CD8-positive, alpha-beta memory T cell (primary cell): ENCODE measurements around the gene PREX1. TPM values are rescaled to one million over a fixed set of nuclear protein-coding genes. Genes with fewer than 3 reads are reported as not detected.

Source experiments
- CTCF ChIA-PET: fragments of 350-600 bp; sonication (Branson Sonifier 250); formaldehyde crosslinking; loops from one replicate; lab custom pipeline; 2021; ENCODE audit warnings: antibody characterized with exemption; lab: Charles Lee
- POLR2A ChIA-PET: fragments of 350-600 bp; sonication (Branson Sonifier 250); formaldehyde crosslinking; loops from one replicate; lab custom pipeline; 2021; ENCODE audit warnings: antibody characterized with exemption; lab: Charles Lee
- DNase-seq, 5 donors: peaks; one replicate each; pipeline versions ENCODE4 v3.0.0 to v3.0.0-alpha.2; 2020 to 2022; ENCODE audit warnings: mixed read lengths in 1 of 5
- H3K27ac ChIP-seq: one replicate; pipeline ENCODE4 v1.7.0; 2013; ENCODE audit warnings: low read depth, mild to moderate bottlenecking, low read length, moderate library complexity
- H3K27me3 ChIP-seq: 2 replicates; pipeline ENCODE4 v1.7.0; 2013; ENCODE audit warnings: low read length, mild to moderate bottlenecking; ENCODE audit not compliant: insufficient read depth, poor library complexity, severe bottlenecking
- H3K36me3 ChIP-seq: 2 replicates; pipeline ENCODE4 v1.7.0; 2013; ENCODE audit warnings: mild to moderate bottlenecking, low read length, moderate library complexity; ENCODE audit not compliant: insufficient read depth
- H3K4me1 ChIP-seq: 2 replicates; pipeline ENCODE4 v1.7.0; 2013; ENCODE audit warnings: mild to moderate bottlenecking, low read length, moderate library complexity; ENCODE audit not compliant: insufficient read depth
- H3K4me3 ChIP-seq: 2 replicates; pipeline ENCODE4 v1.7.0; 2013; ENCODE audit warnings: mild to moderate bottlenecking, low read length
- H3K9me3 ChIP-seq: 2 replicates; pipeline ENCODE4 v1.7.0; 2013; ENCODE audit warnings: mild to moderate bottlenecking, low read length
- H3K27ac Mint-ChIP-seq, 8 donors: one replicate each; pipeline ENCODE4 v1.8.0; 2020 to 2021; ENCODE audit warnings: mixed read lengths in 8 of 8, mild to moderate bottlenecking in 6 of 8, inconsistent platforms in 3 of 8, moderate library complexity in 3 of 8
- H3K27me3 Mint-ChIP-seq, 2 donors: one replicate each; pipeline ENCODE4 v1.8.0; 2020 to 2021; ENCODE audit warnings: mixed read lengths in 2 of 2, mild to moderate bottlenecking in 1 of 2, moderate library complexity in 1 of 2
- H3K36me3 Mint-ChIP-seq, 3 donors: one replicate each; pipeline ENCODE4 v1.8.0; 2020 to 2021; ENCODE audit warnings: mixed read lengths in 3 of 3, inconsistent platforms in 1 of 3, mild to moderate bottlenecking in 1 of 3
- H3K4me1 Mint-ChIP-seq, 3 donors: one replicate each; pipeline ENCODE4 v1.8.0; 2020 to 2021; ENCODE audit warnings: mixed read lengths in 3 of 3, inconsistent platforms in 1 of 3, mild to moderate bottlenecking in 1 of 3
- H3K4me3 Mint-ChIP-seq, 7 donors: one replicate each; pipeline ENCODE4 v1.8.0; 2020 to 2021; ENCODE audit warnings: mixed read lengths in 7 of 7, mild to moderate bottlenecking in 6 of 7, moderate library complexity in 4 of 7, inconsistent platforms in 2 of 7
- H3K9me3 Mint-ChIP-seq, 5 donors: one replicate each; pipeline ENCODE4 v1.8.0; 2020 to 2022; ENCODE audit warnings: mixed read lengths in 5 of 5, mild to moderate bottlenecking in 3 of 5, moderate library complexity in 2 of 5, inconsistent platforms in 1 of 5
- polyA plus RNA-seq: library from polyadenylated mRNA; unstranded; fragments of 300-500 nt; fragmentation: Illumina TruSeq; gene quantifications from one replicate; pipeline ENCODE4 v1.2.3, GENCODE V29; 2021
- total RNA-seq, 2 experiments: library from RNA; stranded (reverse); gene quantifications; one replicate each; pipeline ENCODE4 v1.2.3, GENCODE V29; 2021

Gene PREX1
- total and polyA plus RNA-seq, 3 experiments from 2014 or later = 89.5 to 90.5 (median 90.0) TPM

DNA sequence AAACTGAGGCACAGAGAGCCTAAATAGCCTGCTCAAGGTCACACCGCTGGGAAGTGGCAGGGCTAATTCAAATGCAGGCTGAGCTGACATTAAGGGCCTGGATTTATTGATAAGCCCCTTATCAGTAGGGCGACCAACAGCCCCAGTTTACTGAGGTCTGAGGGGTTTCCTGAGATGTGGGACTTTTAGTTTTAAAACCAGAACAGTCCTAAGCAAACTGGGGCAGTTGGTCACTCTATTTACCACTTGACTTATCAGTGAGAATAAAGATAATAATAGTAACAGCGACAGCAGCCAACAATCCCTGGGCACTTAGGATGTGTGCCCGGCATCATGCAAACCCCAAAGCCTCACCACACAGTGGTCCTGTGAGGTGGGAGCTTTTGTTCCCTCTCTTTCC lies 27.6 kb downstream of the PREX1 start:
- peaks cover 51% of the 10 kb centered on the region for H3K4me1 ChIP-seq
- H3K27ac ChIP-seq = no peak overlapping the region
- no peaks in the 10 kb centered on the region for H3K9me3 ChIP-seq
- CTCF ChIA-PET = interaction anchor here (1.5 kb wide), 1 partner anchor 105 kb away, joined by 4 read pairs; no protein-coding TSS in a partner anchor
- Mint-ChIP-seq H3K4me3 (peak overlapping the region in 6 of 7 donors; percentile 11 to 54 (median 32)), H3K36me3 (peaks cover 10 to 41% (median 12%) of the 10 kb centered on the region in 3 donors), H3K27me3 (peaks cover 0 to 5% of the 10 kb centered on the region in 2 donors), H3K4me1 (peaks cover 86 to 98% (median 86%) of the 10 kb centered on the region in 3 donors), H3K27ac (peak overlapping the region in 7 of 8 donors; percentile 50 to 92 (median 84)), H3K9me3 (no peaks in the 10 kb centered on the region)
- H3K4me3 ChIP-seq = no peak overlapping the region
- no peak for DNase-seq
- POLR2A ChIA-PET = no interaction called here
- no peaks in the 10 kb centered on the region for H3K27me3 ChIP-seq
- H3K36me3 ChIP-seq = no peaks in the 10 kb centered on the region

DNA sequence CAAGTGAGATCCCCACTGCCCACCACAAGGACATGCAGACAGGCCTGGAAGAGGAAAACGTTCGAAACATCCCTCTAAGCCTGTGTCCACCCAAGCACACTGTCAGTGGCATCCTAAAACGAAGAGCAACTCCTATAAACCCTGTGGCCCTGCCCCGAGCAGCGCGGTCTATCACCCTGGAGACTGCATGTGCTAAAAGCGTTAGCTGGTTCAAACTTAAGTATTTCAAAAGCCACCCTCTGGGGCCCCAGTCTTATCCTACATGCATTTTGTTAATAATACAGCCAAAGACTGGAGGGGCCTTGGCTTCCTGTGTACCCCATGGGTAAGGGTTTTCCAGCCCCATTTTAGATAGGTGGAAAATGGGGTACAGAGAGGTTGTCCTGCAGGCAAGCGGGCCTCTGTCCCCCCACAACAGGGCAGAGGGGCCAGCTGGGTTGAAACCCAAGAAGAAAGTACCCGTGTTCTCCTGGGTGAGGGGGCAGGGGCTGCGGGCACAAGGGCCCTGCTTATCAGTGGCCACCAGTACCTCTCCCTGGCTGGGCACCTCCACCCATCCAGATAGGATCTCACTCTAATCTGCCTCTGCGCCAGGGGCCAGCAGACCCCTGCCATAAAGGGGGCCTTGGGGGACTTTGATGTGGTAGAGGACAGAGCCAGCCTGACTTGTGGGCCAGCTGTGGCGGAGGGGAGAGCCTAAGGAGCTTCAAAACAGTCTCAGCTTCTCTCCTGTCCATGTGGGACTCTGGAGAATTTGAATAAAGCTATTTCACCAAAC lies 28.3 kb downstream of the PREX1 start:
- DNase-seq = peak in 1 of 5 donors; percentile 28
- Histone ChIP-seq H3K4me1 (peaks cover 54% of the 10 kb centered on the region), H3K27me3 (no peaks in the 10 kb centered on the region), H3K9me3 (no peaks in the 10 kb centered on the region), H3K36me3 (no peaks in the 10 kb centered on the region), H3K27ac (no peak overlapping the region), H3K4me3 (no peak overlapping the region)
- no peaks in the 10 kb centered on the region for H3K9me3 Mint-ChIP-seq
- H3K27me3 Mint-ChIP-seq = peaks cover 0 to 3% of the 10 kb centered on the region in 2 donors
- H3K27ac Mint-ChIP-seq = peak overlapping the region; percentile 34 to 97 (median 76)
- ChIA-PET CTCF (interaction anchor here (1.5 to 2.8 kb wide), 3 partner anchors 20 to 142 kb away, joined by 3 to 12 read pairs (median 4); no protein-coding TSS in a partner anchor), POLR2A (interaction anchor here (1.2 kb wide), 1 partner anchor 9 kb away, joined by 4 read pairs; no protein-coding TSS in a partner anchor)
- peak overlapping the region in 4 of 7 donors; percentile 8 to 61 (median 32) for H3K4me3 Mint-ChIP-seq
- H3K36me3 Mint-ChIP-seq = peaks cover 6 to 34% (median 8%) of the 10 kb centered on the region in 3 donors
- H3K4me1 Mint-ChIP-seq = peaks cover 79 to 98% (median 87%) of the 10 kb centered on the region in 3 donors

DNA sequence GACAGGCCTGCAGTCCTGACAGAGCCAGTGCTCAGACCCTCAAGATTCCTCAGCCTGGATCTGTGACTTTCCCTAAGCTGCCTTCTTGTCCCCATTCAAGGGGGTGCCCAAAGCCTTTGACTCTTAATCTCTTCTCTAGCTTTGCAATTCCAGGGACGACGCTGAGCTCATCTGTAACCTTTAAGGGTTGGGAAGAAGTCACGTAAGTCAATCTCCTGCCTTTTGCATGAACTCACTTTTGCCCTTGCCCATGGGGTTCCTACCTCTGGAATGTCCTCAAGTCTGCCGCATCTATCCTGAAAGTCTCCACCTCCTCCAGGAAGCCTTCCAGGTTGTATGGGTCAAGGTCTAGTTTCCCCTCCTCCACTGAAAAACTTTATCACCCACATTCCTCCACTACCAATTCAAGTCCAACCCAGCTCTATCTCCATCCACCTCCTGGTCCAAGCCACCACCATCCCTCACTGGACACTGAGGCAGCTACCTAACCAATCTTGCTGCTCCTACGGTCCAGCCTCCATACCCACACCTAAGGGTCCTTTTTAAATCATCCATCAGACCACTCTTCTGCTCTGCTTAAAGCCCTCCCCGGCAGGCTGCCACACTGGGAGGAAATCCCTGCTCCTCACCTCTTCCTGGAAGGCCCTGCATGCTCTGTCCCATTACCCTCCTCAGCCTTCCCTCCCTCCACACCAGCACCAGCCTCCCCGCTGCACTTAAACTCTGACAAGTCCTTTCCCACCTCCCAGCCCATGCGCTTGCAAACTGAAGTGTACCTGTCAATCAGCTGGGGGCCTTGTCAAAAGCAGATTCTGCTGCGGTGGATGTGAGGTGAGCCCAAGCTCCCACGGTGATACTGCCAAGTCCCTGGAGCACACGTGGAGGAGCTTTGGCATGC lies 29.7 kb downstream of the PREX1 start:
- no peak overlapping the region for H3K27ac ChIP-seq
- H3K4me1 Mint-ChIP-seq = peaks cover 65 to 97% (median 87%) of the 10 kb centered on the region in 3 donors
- ChIA-PET POLR2A (interaction anchor here (1.0 to 1.2 kb wide), 2 partner anchors 8 to 30 kb away, joined by 3 to 4 read pairs; no protein-coding TSS in a partner anchor), CTCF (interaction anchor here (1.0 to 2.8 kb wide), 6 partner anchors 9 to 141 kb away, joined by 3 to 12 read pairs (median 4); no protein-coding TSS in a partner anchor)
- H3K4me3 Mint-ChIP-seq = peak overlapping the region in 5 of 7 donors; percentile 23 to 78 (median 46)
- DNase-seq = peak in 1 of 5 donors; percentile 31
- no peaks in the 10 kb centered on the region for H3K9me3 Mint-ChIP-seq
- peaks cover 47% of the 10 kb centered on the region for H3K4me1 ChIP-seq
- peak overlapping the region; percentile 34 to 97 (median 84) for H3K27ac Mint-ChIP-seq
- H3K27me3 Mint-ChIP-seq = peaks cover 0 to 2% of the 10 kb centered on the region in 2 donors
- no peaks in the 10 kb centered on the region for H3K36me3 ChIP-seq
- H3K36me3 Mint-ChIP-seq = peaks cover 0 to 33% (median 5%) of the 10 kb centered on the region in 3 donors
- H3K4me3 ChIP-seq = no peak overlapping the region
- no peaks in the 10 kb centered on the region for H3K9me3 ChIP-seq
- no peaks in the 10 kb centered on the region for H3K27me3 ChIP-seq

DNA sequence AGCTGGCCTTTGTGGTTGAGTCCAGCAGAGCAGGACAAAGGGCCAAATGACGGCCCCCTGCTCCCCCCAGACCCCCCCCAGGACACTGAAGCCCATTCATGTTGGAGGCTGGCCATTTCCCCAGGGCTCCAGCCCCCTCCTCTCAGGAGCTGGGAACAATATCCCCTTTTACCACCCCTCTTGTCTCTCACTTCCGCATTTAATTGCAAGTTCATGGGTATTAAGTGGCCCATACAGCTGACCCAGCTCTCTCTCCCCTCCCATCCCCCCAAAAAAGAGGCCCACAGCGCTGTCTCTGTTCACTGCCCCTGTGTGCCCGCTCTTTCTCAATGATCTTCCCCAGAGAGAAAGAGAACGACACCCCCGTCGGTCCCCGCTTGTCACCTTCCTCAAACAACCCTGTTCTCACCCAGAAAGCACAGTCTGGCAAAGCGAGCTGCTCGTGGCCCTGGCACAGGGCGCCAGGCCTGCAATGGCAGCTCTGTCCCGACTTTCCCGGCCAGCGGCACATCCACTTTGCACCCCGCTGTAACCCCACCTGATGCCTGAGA lies 30.4 kb downstream of the PREX1 start:
- POLR2A ChIA-PET = no interaction called here
- peaks cover 0 to 33% (median 5%) of the 10 kb centered on the region in 3 donors for H3K36me3 Mint-ChIP-seq
- CTCF ChIA-PET = interaction anchor here (1.3 to 2.8 kb wide), 4 partner anchors 8 to 140 kb away, joined by 3 to 12 read pairs (median 4); no protein-coding TSS in a partner anchor

DNA sequence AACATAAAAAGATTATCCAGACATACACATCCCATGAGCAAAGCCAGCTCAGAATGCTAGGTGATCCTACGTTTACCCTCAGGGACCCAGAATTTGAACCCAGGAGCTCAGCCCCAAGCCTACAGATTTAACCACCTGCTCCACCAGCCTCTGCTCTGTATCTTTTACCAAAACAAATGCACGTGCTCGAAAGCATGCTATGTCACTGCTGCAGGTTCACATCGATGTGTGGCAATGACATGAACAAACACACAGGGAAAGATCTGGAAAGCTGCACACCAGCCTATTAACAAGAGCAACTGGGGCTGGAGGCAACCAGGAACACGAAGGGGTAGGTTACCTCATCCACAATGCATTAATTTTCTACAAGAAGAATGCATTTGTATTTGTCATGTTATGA lies 32.1 kb downstream of the PREX1 start:
- Mint-ChIP-seq H3K27me3 (peaks cover 0 to 2% of the 10 kb centered on the region in 2 donors), H3K36me3 (peaks cover 0 to 21% (median 2%) of the 10 kb centered on the region in 3 donors), H3K4me1 (peaks cover 41 to 96% (median 79%) of the 10 kb centered on the region in 3 donors), H3K4me3 (peak overlapping the region in 4 of 7 donors; percentile 8 to 45 (median 20)), H3K27ac (peak overlapping the region; percentile 12 to 96 (median 84)), H3K9me3 (no peaks in the 10 kb centered on the region)
- Histone ChIP-seq H3K4me1 (peaks cover 49% of the 10 kb centered on the region), H3K9me3 (no peaks in the 10 kb centered on the region), H3K4me3 (no peak overlapping the region), H3K36me3 (no peaks in the 10 kb centered on the region), H3K27me3 (no peaks in the 10 kb centered on the region), H3K27ac (no peak overlapping the region)
- CTCF ChIA-PET = interaction anchor here (1.1 kb wide), 1 partner anchor 139 kb away, joined by 3 read pairs; no protein-coding TSS in a partner anchor
- POLR2A ChIA-PET = interaction anchor here (0.6 kb wide), 1 partner anchor 34 kb away, joined by 3 read pairs; no protein-coding TSS in a partner anchor
- DNase-seq = peak in 1 of 5 donors; percentile 8

More for the DNA sequence above, 30.4 kb downstream of the PREX1 start:
- Histone ChIP-seq H3K27me3 (no peaks in the 10 kb centered on the region), H3K9me3 (no peaks in the 10 kb centered on the region), H3K27ac (no peak overlapping the region), H3K4me1 (peaks cover 42% of the 10 kb centered on the region), H3K36me3 (no peaks in the 10 kb centered on the region), H3K4me3 (no peak overlapping the region)
- Mint-ChIP-seq H3K27me3 (peaks cover 0 to 2% of the 10 kb centered on the region in 2 donors), H3K4me1 (peaks cover 58 to 97% (median 82%) of the 10 kb centered on the region in 3 donors), H3K4me3 (peak overlapping the region in 2 of 7 donors; percentile 35 to 78), H3K27ac (peak overlapping the region in 7 of 8 donors; percentile 31 to 97 (median 80)), H3K9me3 (no peaks in the 10 kb centered on the region)
- DNase-seq = peak in 1 of 5 donors; percentile 18

DNA sequence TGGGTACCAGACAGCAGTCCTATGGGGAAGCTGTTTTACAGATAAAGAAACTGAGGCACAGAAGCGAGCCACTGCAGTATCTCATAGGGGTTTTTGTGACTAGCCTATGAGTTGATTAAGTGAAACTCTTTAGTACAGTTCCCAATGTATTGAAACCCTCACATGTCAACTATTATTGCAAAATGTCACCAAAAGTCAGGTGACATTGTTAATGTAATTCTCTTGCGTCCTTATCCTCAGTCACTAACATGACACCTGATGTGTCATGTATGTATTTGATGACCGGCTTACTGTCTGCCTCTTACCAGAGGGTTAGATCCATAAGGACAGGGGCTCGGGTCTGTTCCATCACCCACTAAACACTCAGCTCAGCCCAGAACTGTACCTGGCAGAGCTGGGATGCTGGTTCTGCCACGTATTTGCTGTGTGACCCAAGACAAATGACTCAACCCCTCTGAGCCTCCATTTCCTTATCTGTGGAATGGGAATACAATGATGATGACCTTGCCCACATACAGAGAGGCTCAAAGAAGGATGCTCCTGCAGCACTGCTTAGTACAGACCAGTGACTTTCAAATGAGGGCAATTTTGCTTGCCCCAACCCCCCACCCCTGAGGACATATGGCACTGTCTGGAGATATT lies 32.9 kb downstream of the PREX1 start:
- no peaks in the 10 kb centered on the region for H3K9me3 Mint-ChIP-seq

More for the DNA sequence above, 32.9 kb downstream of the PREX1 start:
- peaks cover 54% of the 10 kb centered on the region for H3K4me1 ChIP-seq
- no peaks in the 10 kb centered on the region for H3K27me3 ChIP-seq
- ChIA-PET POLR2A (no interaction called here), CTCF (interaction anchor here (1.1 kb wide), 1 partner anchor 138 kb away, joined by 3 read pairs; no protein-coding TSS in a partner anchor)
- H3K36me3 Mint-ChIP-seq = peaks cover 0 to 21% (median 2%) of the 10 kb centered on the region in 3 donors
- no peak for DNase-seq
- no peak overlapping the region for H3K27ac ChIP-seq
- peaks cover 34 to 96% (median 79%) of the 10 kb centered on the region in 3 donors for H3K4me1 Mint-ChIP-seq
- H3K9me3 ChIP-seq = no peaks in the 10 kb centered on the region
- H3K36me3 ChIP-seq = no peaks in the 10 kb centered on the region
- H3K27ac Mint-ChIP-seq = peak overlapping the region; percentile 12 to 96 (median 84)
- H3K27me3 Mint-ChIP-seq = peaks cover 0 to 2% of the 10 kb centered on the region in 2 donors
- H3K4me3 Mint-ChIP-seq = peak overlapping the region in 4 of 7 donors; percentile 8 to 45 (median 44)
- no peak overlapping the region for H3K4me3 ChIP-seq
